Liver (tissue), 9 donors: ENCODE data around the gene TOP1. TPM values are rescaled to one million over a fixed set of nuclear protein-coding genes. Genes with fewer than 3 reads are reported as not detected.

Source experiments
- DNase-seq: peaks from one replicate; pipeline ENCODE4 v3.0.0-alpha.2; 2017; ENCODE audit warnings: low spot score
- H3K27ac ChIP-seq, 2 donors: one replicate each; pipeline ENCODE4 v1.7.0; 2013; ENCODE audit warnings: inconsistent platforms in 2 of 2, low read length in 2 of 2, control low read depth in 1 of 2, low read depth in 1 of 2, mild to moderate bottlenecking in 1 of 2
- H3K27me3 ChIP-seq, 4 donors: one replicate each; pipeline versions ENCODE4 v1.6.1 to v1.7.0; 2013; ENCODE audit warnings: low read length in 3 of 4, inconsistent platforms in 1 of 4, mild to moderate bottlenecking in 1 of 4, moderate library complexity in 1 of 4; ENCODE audit not compliant: control insufficient read depth in 4 of 4, insufficient read depth in 4 of 4
- H3K36me3 ChIP-seq, 4 donors: one replicate each; pipeline versions ENCODE4 v1.6.1 to v1.7.0; 2013; ENCODE audit warnings: low read length in 3 of 4, mild to moderate bottlenecking in 3 of 4, low read depth in 1 of 4, moderate library complexity in 1 of 4; ENCODE audit not compliant: control insufficient read depth in 4 of 4, insufficient read depth in 3 of 4
- H3K4me1 ChIP-seq, 4 donors: one replicate each; pipeline versions ENCODE4 v1.6.1 to v1.7.0; 2013; ENCODE audit warnings: low read length in 3 of 4, mild to moderate bottlenecking in 3 of 4, moderate library complexity in 1 of 4; ENCODE audit not compliant: control insufficient read depth in 4 of 4, insufficient read depth in 4 of 4
- H3K4me3 ChIP-seq, 3 donors: one replicate each; pipeline versions ENCODE4 v1.6.1 to v1.7.0; 2013; ENCODE audit warnings: low read length in 3 of 3, control low read depth in 1 of 3, low read depth in 1 of 3, mild to moderate bottlenecking in 1 of 3
- H3K9ac ChIP-seq, 2 donors: one replicate each; pipeline ENCODE4 v1.7.0; 2013; ENCODE audit warnings: low read length in 2 of 2, mild to moderate bottlenecking in 2 of 2, moderate library complexity in 2 of 2, control low read depth in 1 of 2, low read depth in 1 of 2
- H3K9me3 ChIP-seq, 4 donors: one replicate each; pipeline versions ENCODE4 v1.6.1 to v1.7.0; 2013; ENCODE audit warnings: low read length in 3 of 4; ENCODE audit not compliant: control insufficient read depth in 4 of 4
- EGR1 ChIP-seq, 2 donors: IDR thresholded peaks; 2 replicates each; pipeline ENCODE4 v1.6.1; 2016 to 2018; ENCODE audit warnings: antibody characterized with exemption in 2 of 2, low read depth in 2 of 2
- FOXA1 ChIP-seq: IDR thresholded peaks from 2 replicates; pipeline ENCODE4 v1.6.1; 2016; ENCODE audit warnings: antibody characterized with exemption
- FOXA2 ChIP-seq: IDR thresholded peaks from 2 replicates; pipeline ENCODE4 v1.6.1; 2016; ENCODE audit warnings: antibody characterized with exemption
- GABPA ChIP-seq, 2 donors: IDR thresholded peaks in 1 of 2; conservative IDR thresholded peaks in 1 of 2; 2 replicates each; pipeline ENCODE4 v1.6.1; 2016; ENCODE audit warnings: antibody characterized with exemption in 2 of 2, mild to moderate bottlenecking in 1 of 2, moderate library complexity in 1 of 2
- HNF4A ChIP-seq, 2 donors: conservative IDR thresholded peaks; 2 replicates each; pipeline ENCODE4 v1.6.1; 2016; ENCODE audit warnings: antibody characterized with exemption in 2 of 2, mild to moderate bottlenecking in 2 of 2
- HNF4G ChIP-seq: IDR thresholded peaks from 2 replicates; pipeline ENCODE4 v1.6.1; 2016; ENCODE audit warnings: antibody characterized with exemption
- JUND ChIP-seq, 2 donors: IDR thresholded peaks; 2 replicates each; pipeline ENCODE4 v1.6.1; 2016; ENCODE audit warnings: antibody characterized with exemption in 2 of 2
- NR2F2 ChIP-seq: IDR thresholded peaks from 2 replicates; pipeline ENCODE4 v1.6.1; 2016; ENCODE audit warnings: antibody characterized with exemption
- RAD21 ChIP-seq, 2 donors: IDR thresholded peaks; 2 replicates each; pipeline ENCODE4 v1.6.1; 2016; ENCODE audit warnings: antibody characterized with exemption in 2 of 2, mild to moderate bottlenecking in 2 of 2
- RXRA ChIP-seq, 2 donors: IDR thresholded peaks; 2 replicates each; pipeline ENCODE4 v1.6.1; 2017 to 2018; ENCODE audit warnings: antibody characterized with exemption in 2 of 2, mild to moderate bottlenecking in 1 of 2
- SP1 ChIP-seq: IDR thresholded peaks from 2 replicates; pipeline ENCODE4 v1.6.1; 2018; ENCODE audit warnings: antibody characterized with exemption, mild to moderate bottlenecking
- TAF1 ChIP-seq: conservative IDR thresholded peaks from 2 replicates; pipeline ENCODE4 v1.6.1; 2016; ENCODE audit warnings: antibody characterized with exemption, mild to moderate bottlenecking
- YY1 ChIP-seq: IDR thresholded peaks from 2 replicates; pipeline ENCODE4 v1.6.1; 2016; ENCODE audit warnings: antibody characterized with exemption, mild to moderate bottlenecking
- WGBS: extraction: QIAGEN DNeasy Blood & Tissue Kit; methylation state at CpG from one replicate; pipeline ENCODE4 v1.1.7; 2013; 5-methylcytosine and 5-hydroxymethylcytosine counted together
- polyA plus RNA-seq, 2 donors: library from polyadenylated mRNA; stranded (reverse) in 1 of 2; unstranded in 1 of 2; fragments of 200-250 nt in 1 of 2; fragments of >200 nt in 1 of 2; fragmentation: Nextera tagmentation in 1 of 2; extraction: Ambion mirVana in 1 of 2; gene quantifications; one replicate each; pipeline versions ENCODE4 v1.2.1 to v1.2.3, GENCODE V29; 2013 to 2015
- total RNA-seq, 2 donors: library from RNA; depleted of rRNA; stranded (reverse); fragments of >200 nt; gene quantifications; one replicate each; pipeline ENCODE4 v1.2.3, GENCODE V29; 2014
- TF ChIP-seq, protein P1 (sequence below): IDR thresholded peaks from 2 replicates; pipeline ENCODE4 v1.6.1; 2016; ENCODE audit warnings: antibody characterized with exemption
- TF ChIP-seq, protein P2 (sequence below): IDR thresholded peaks from 2 replicates; pipeline ENCODE4 v1.6.1; 2016; ENCODE audit warnings: antibody characterized with exemption, mild to moderate bottlenecking
- TF ChIP-seq, protein P3 (sequence below): fragments of 150-350 bp; IDR thresholded peaks from 2 replicates; pipeline ENCODE4 v1.5.1; 2017; ENCODE audit warnings: improper control_type of control experiment, low read depth, low read length; ENCODE audit not compliant: missing input control
- TF ChIP-seq, protein P4 (sequence below): IDR thresholded peaks from 2 replicates; pipeline ENCODE4 v1.6.1; 2016; ENCODE audit warnings: antibody characterized with exemption
- TF ChIP-seq, protein P5 (sequence below): IDR thresholded peaks from 2 replicates; pipeline ENCODE4 v1.6.1; 2016; ENCODE audit warnings: antibody characterized with exemption
- donor health status: healthy.
- donor health status: healthy.
- donor health status: healthy.
- donor health status: healthy.
- donor health status: healthy.

Gene TOP1
- total and polyA plus RNA-seq, 4 donors, result 13.7 to 62.1 (median 19.4) TPM

DNA sequence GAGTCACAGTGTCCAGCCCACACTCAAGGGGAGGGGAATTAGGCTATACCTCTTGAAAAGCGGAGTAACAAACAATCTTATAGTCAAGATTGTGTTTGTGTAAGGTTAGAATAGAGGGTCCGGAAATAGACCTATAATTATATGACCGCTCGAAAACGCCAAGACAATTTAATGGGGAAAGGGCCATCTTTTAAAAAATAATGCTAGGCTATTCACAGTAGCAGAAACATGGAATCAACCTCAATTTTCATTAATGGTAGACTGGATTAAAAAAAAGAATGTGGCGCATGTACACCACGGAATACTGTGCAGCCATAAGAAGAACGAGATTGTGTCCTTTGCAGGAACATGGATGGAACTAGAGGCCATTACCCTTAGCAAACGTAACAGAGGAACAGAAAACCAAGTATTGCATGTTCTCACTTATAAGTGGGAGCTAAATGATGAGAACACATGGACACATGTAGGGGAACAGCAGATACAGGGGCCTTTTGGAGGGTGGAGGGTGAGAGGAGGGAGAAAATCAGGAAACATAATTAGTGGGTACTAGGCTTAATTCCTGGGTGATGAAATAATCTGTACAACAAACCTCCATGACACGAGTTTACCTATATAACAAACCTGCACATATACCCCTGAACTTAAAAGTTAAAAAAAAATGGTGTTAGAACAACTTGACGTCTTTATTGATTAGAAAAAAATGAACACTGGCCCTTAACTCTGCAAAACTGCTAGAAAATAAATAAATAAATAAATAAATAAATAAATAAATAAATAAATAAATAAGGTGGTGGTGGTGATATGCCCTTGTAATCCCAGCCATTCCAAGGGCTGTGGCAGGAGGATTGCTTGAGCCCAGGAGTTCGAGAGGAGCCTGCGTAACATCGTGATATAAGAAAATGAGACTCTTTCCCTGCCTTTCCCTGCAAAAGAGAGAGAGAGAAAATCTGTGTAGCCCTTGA, 30.3 kb downstream of the TOP1 start:
- no peak overlapping the region for H3K4me3 ChIP-seq
- no peak for DNase-seq
- H3K9me3 ChIP-seq, result no peaks in the 10 kb centered on the region
- 95% methylated on average over 14 of the region's 14 CpGs for WGBS
- peaks cover 0 to 12% (median 5%) of the 10 kb centered on the region in 4 donors for H3K36me3 ChIP-seq
- TF ChIP-seq, protein P1, sequence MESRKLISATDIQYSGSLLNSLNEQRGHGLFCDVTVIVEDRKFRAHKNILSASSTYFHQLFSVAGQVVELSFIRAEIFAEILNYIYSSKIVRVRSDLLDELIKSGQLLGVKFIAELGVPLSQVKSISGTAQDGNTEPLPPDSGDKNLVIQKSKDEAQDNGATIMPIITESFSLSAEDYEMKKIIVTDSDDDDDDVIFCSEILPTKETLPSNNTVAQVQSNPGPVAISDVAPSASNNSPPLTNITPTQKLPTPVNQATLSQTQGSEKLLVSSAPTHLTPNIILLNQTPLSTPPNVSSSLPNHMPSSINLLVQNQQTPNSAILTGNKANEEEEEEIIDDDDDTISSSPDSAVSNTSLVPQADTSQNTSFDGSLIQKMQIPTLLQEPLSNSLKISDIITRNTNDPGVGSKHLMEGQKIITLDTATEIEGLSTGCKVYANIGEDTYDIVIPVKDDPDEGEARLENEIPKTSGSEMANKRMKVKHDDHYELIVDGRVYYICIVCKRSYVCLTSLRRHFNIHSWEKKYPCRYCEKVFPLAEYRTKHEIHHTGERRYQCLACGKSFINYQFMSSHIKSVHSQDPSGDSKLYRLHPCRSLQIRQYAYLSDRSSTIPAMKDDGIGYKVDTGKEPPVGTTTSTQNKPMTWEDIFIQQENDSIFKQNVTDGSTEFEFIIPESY, result no peak
- TF ChIP-seq GABPA (IDR thresholded peaks at IDR 0.05 in 1 of 2, conservative IDR thresholded peaks at IDR 0.05 in 1 of 2) (no peak), JUND (IDR thresholded peaks at IDR 0.05) (no peak), NR2F2 (no peak), YY1 (no peak), RXRA (IDR thresholded peaks at IDR 0.05) (no peak), RAD21 (IDR thresholded peaks at IDR 0.05) (no peak), EGR1 (IDR thresholded peaks at IDR 0.05; ENCODE audit: low read depth in 2 of 2) (no peak), HNF4A (conservative IDR thresholded peaks at IDR 0.05) (no peak), TAF1 (no peak), HNF4G (no peak), FOXA1 (no peak), FOXA2 (no peak), SP1 (no peak)
- TF ChIP-seq, protein P2, sequence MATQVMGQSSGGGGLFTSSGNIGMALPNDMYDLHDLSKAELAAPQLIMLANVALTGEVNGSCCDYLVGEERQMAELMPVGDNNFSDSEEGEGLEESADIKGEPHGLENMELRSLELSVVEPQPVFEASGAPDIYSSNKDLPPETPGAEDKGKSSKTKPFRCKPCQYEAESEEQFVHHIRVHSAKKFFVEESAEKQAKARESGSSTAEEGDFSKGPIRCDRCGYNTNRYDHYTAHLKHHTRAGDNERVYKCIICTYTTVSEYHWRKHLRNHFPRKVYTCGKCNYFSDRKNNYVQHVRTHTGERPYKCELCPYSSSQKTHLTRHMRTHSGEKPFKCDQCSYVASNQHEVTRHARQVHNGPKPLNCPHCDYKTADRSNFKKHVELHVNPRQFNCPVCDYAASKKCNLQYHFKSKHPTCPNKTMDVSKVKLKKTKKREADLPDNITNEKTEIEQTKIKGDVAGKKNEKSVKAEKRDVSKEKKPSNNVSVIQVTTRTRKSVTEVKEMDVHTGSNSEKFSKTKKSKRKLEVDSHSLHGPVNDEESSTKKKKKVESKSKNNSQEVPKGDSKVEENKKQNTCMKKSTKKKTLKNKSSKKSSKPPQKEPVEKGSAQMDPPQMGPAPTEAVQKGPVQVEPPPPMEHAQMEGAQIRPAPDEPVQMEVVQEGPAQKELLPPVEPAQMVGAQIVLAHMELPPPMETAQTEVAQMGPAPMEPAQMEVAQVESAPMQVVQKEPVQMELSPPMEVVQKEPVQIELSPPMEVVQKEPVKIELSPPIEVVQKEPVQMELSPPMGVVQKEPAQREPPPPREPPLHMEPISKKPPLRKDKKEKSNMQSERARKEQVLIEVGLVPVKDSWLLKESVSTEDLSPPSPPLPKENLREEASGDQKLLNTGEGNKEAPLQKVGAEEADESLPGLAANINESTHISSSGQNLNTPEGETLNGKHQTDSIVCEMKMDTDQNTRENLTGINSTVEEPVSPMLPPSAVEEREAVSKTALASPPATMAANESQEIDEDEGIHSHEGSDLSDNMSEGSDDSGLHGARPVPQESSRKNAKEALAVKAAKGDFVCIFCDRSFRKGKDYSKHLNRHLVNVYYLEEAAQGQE, result no peak
- TF ChIP-seq, protein P3, sequence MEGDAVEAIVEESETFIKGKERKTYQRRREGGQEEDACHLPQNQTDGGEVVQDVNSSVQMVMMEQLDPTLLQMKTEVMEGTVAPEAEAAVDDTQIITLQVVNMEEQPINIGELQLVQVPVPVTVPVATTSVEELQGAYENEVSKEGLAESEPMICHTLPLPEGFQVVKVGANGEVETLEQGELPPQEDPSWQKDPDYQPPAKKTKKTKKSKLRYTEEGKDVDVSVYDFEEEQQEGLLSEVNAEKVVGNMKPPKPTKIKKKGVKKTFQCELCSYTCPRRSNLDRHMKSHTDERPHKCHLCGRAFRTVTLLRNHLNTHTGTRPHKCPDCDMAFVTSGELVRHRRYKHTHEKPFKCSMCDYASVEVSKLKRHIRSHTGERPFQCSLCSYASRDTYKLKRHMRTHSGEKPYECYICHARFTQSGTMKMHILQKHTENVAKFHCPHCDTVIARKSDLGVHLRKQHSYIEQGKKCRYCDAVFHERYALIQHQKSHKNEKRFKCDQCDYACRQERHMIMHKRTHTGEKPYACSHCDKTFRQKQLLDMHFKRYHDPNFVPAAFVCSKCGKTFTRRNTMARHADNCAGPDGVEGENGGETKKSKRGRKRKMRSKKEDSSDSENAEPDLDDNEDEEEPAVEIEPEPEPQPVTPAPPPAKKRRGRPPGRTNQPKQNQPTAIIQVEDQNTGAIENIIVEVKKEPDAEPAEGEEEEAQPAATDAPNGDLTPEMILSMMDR, result no peak
- TF ChIP-seq, protein P4, sequence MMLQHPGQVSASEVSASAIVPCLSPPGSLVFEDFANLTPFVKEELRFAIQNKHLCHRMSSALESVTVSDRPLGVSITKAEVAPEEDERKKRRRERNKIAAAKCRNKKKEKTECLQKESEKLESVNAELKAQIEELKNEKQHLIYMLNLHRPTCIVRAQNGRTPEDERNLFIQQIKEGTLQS, result no peak
- TF ChIP-seq, protein P5, sequence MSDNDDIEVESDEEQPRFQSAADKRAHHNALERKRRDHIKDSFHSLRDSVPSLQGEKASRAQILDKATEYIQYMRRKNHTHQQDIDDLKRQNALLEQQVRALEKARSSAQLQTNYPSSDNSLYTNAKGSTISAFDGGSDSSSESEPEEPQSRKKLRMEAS, result no peak
- H3K27ac ChIP-seq, result no peak overlapping the region
- no peak overlapping the region for H3K9ac ChIP-seq
- H3K4me1 ChIP-seq, result peaks cover 3 to 7% (median 5%) of the 10 kb centered on the region in 4 donors
- no peaks in the 10 kb centered on the region for H3K27me3 ChIP-seq
